GM21723 (cell line): ENCODE measurements around the gene WNT9B.
"Not testable (repeated sequence)": the region's sequence is repeated elsewhere in the genome, so short reads cannot be mapped to it uniquely, and the experiment has no call there.

ENCODE experiments used
- ATAC-seq: cut with Tn5 transposase; IDR thresholded peaks from one replicate; pipeline ENCODE4 v1.9.1; 2021; ENCODE audit warnings: mild to moderate bottlenecking, moderate library complexity; ENCODE audit not compliant: unreplicated experiment

The WNT9B gene

GRCh38 chr17:46821482-46822387 lies 29.6 kb upstream of the WNT9B start:
- no peak for ATAC-seq

GRCh38 chr17:46822388-46822921 lies 28.9 kb upstream of the WNT9B start:
- no peak for ATAC-seq

GRCh38 chr17:46823657-46824056 lies 27.7 kb upstream of the WNT9B start:
- no peak for ATAC-seq

DNA sequence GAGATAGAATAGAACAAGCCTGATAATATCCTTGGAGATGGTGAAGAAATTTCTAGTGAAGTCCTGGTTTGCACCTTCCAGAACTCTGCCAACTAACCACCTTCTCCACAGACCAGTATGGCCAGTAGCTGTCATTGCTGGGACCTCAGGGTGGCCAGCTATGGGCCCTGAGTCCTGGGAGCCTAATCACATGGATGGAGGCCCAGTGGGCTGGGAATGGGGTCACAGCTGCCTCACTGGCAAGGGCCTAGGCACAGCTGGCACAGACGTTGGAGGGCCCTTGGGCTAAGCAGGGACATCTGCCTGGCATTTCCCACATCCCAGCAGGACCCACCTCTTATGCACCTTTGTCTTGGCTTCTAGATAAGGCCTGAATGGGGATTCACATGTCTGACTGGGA lies 25.3 kb upstream of the WNT9B start:
- no peak for ATAC-seq

DNA sequence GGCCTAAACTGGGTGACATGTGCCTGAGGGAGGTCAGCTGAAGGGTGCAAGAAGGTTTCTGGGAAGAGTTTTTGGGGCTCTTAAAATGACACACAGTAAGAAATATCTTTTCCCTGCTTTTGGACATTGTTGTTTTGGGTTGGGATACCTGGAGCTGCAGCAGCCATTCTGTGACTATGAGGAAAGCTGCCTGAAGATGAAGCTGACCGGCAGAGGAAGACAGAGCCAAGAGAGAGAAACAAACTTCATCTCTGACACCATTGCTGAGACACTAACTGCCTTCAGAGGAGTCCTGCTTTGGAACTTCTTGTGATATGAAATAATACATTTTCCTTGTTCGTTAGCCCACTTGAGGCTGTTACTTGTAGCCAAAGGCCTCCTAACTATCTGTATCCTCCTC lies 24.1 kb upstream of the WNT9B start:
- no peak for ATAC-seq

DNA sequence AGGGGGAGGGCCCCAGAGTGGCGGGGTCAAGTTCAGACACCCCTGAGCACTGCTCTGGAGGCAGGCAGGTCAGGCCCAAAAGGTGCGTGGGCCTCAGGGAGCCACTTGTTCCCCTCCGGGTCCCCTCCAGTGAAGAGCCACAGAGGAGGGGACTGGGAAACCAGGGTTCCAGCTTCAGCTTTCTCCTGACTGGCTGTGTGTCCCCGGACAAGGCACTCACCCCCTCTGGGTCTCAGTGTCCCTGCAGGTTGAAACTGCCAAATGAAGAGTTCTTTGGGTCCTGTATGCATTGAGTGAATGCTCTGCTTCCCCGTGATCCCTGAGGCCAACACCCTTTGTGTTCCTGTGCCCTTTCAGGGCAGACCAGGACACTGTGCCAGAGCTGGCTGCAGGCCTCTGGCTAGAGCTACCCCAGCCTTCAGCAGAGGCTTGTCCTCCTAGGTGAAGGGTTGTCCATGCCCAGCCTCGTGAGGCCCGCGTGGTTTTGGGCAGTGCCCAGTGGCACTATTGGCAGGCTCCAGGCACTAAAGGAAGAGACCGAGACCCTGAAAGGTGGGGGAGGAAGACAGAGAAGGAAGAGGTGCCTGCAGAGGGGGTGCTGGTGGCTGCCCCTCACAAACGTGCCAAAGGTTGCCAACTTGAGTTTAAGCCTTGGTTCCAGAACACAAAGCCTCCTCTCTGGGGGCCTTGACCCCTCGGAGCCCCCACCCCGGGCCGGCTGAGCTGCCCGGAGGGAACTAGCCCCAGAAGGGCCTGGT lies 19.6 kb upstream of the WNT9B start:
- no peak for ATAC-seq

- no peak for ATAC-seq
These were observed 19.0 kb upstream of the WNT9B start for GRCh38 chr17:46832331-46832821.

DNA sequence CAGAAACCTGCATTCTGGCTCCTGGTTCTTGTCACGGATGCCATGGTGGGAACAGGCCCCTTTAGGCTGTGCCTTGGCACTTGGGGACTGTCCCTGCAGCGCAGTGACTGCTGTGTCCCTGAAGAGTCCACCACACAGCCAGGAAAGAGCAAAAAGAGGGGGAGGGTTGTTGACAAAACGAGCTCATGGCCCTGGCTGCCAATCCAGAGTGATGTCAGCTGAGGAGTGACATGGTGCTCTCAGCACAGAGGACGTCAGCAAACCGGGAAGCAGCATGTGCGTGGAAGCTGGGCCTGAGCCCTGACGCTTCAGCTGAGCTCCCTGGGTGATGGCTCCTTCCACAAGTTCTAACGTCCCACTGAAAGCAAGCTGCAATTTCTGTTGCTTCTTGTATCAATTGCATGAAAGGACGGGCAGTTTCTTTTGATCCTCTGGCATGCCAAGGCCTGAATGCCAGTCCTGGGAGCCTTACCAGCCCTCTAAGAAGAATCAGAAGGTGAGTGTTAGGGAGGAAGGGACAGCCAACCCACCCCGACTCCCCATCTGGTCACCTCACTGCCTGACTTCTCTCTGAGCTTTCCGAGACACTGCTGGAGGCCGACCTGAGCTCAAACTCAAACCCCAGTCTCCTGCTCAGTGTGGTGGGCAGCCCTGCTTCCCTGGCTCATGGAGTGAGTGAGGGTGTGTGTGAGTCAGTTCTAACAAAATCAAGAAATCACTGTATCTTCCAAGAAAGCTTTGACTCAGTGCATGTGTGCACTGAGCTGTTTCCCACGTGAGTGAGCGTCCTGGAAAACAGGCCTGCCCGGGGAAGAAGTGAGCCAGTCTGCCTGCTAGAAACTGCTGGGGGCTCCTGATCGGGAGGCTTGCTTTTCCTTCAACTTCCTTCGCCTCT lies 18.2 kb upstream of the WNT9B start:
- ATAC-seq = no peak

DNA sequence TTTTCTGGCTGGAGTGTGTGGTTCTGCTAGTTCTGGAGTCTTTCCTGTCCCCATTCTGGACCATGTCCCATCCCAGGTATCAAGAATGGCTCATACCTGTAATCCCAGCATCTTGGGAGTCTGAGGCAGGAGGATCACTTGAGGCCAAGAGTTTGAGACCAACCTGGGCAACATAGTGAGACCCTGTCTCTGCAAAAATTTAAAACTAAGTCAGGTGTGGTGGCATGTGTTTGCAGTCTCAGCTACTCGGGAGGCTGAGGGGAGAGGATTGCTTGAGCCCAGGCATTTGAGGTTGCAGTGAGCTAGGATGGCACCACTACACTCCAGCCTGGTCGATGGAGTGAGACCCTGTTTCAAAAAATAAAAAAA lies 17.6 kb upstream of the WNT9B start:
- no peak for ATAC-seq

DNA sequence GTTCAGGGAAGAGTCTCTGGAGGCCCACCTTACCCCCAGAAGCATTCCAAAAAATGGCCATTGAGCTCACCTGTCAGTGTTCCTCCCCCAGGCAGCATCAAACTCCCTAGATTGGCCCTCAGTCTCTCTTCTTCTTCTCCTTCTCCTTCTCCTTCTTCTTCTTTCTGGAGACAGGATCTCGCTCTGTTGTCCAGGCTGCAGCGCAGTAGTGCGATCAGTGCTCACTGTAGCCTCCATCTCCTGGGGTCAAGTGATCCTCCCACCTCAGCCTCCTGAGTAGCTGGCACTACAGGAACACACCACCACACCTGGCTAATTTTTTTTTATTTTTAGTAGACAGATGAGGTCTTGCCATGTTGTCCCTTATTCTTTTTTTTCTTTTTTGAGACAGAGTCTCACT lies 16.5 kb upstream of the WNT9B start:
- no peak for ATAC-seq

DNA sequence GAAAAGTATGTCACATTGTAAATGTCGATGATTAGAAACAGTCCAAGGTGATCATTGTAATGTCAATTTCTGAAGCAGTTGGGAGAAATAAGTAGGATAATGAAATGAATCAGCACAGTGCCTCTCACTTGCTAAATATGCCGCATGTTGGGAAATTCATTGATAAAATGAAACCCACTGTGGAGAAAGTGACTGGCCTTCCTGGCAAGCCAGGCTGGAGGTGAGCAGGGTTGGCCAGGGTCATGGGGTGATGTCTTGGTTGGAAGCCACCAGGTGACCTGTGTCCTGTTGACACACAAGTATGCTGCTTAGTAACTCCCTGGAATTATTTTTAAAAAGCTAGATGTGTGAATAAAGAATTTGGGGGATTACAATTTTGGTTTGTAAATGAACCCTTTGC lies 14.9 kb upstream of the WNT9B start:
- no peak for ATAC-seq

DNA sequence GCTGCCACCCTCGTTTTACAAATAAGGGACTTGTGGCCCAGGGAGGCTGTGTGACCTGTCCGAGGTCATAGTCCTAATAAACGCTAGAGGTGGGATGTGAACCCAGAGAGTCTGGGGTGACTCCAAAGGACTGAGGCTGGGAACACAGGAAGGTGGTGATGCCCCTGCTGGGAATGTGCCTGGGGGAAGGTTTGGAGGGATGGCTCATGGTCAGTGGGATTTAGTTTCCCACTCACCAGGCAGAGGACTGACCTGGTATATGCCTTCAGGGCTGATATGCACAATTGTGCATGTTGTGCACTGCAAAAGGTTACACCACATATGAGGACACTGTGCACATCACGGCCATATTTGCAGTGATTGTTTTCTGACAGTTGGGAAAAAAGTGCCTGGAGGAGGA lies 13.9 kb upstream of the WNT9B start:
- no peak for ATAC-seq

DNA sequence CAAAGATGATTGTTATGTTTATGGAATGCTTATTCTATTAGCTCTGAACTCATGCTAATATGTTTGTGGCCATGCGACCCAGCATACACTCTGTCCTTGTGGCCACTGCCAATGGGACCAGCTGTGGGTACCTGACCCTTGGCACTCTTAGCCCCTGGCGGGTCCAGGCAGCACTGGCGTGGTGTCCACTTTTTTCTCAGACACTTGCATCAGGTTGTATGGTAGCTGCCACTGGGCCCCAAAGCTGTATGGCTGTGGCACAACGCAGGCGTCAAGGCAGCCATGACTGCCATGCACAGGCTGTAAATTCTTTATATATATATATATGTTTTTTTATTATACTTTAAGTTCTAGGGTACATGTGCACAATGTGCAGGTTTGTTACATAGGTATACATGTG lies 12.2 kb upstream of the WNT9B start:
- no peak for ATAC-seq

- not testable (repeated sequence) for ATAC-seq
These were observed 10.8 kb upstream of the WNT9B start for GRCh38 chr17:46840596-46840995.

- ATAC-seq = no peak
These were observed 9.6 kb upstream of the WNT9B start for GRCh38 chr17:46841561-46842379.

DNA sequence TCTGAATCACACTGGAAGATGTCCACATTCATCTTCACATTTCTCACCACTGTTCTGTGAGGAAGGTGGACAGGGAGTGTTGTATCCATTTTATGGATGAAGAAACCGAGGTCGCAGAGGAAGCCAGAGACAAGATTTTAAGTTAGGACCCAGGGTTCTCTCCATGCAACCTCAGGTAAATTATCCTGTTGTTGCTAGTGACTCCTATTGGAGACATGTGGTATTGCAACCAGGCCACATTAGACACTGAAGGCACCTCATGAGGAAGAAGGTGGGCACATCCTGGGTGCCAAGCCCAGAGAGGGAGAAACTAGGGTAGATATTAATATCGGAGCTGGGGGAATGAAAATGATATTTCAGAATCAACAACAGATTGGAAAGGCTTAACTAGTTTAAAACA lies 8.5 kb upstream of the WNT9B start:
- ATAC-seq = no peak

DNA sequence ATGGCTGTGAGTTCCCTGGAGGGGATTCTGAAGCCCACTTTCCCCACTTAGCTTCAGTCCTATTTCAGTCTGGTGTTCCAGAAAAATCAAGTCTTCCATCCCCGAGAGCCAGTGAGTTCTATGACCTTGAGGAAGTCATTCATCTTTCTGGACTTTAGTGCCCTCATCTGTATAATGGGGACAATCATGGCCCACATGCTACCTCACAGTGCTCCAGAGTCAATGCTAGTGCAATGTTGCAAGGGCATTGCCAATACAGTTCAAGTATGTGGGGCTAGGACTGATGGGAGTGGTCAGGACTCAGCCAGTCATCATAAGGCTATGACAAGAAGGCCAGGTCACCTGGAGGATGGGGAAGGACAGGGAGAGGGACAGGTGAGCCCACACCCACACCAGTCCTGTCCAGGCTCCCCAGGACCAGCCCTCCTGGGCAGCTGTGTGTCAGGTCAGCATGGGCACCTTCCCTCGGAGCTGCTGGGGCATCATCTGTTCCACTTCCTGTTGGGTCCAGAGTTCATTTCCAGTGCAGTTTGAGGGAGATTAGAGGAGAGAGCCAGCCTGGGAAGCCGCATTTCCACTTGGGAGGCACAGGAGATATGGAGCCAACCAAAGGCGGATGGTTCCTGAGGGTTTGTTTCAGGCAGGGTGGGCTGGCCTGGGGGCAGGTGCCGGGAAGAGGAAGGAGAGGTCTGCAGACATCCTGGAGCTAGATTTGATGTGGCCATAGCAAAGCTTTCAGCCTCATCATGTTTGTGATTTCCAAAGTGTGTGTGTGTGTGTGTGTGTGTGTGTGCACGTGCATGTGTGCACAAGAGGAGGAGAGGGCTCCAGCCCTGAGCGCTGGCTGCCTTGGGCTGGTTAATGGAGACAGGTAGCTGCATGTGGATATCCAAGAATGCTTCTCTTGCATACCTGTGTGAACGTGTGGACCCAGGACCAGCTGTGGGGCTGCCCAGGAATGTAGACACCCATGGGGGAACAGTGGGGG lies 3.9 kb upstream of the WNT9B start:
- ATAC-seq = no peak

DNA sequence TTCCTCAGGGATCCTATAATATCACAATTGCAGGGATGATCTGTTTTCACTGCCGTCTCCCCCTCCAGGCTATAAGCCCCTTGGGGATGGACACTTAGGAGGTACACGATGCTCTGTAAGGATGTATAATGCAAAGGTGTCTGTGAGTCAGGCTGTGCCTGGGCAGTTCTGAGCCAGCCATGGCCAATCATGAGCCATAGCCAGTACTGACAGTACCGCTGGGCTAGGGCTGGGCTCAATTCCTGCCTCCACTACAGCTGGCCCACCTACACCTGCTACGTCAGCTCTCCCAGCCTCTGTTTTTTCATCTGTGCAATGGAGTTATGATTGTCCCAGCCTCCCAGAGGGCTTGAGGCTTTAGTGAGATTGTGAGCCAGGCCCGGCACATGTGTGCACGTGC lies 2.8 kb upstream of the WNT9B start:
- ATAC-seq = no peak

GRCh38 chr17:46850688-46851028 lies 725 bp upstream of the WNT9B start:
- no peak for ATAC-seq
